H1 (cell line): ENCODE measurements around the gene KREMEN1. TPM values are rescaled to one million over a fixed set of nuclear protein-coding genes. Genes with fewer than 3 reads are reported as not detected.

Experiments
- CTCF ChIA-PET: fragments of 300-600 bp; sonication (Branson Sonifier 250); formaldehyde crosslinking; loops from one replicate; lab custom pipeline; 2021; ENCODE audit not compliant: partially characterized antibody; lab: Charles Lee
- POLR2A ChIA-PET: fragments of 300-600 bp; sonication (Branson Sonifier 250); formaldehyde crosslinking; loops from one replicate; lab custom pipeline; 2021; ENCODE audit warnings: inconsistent platforms; ENCODE audit not compliant: partially characterized antibody; lab: Charles Lee
- DNase-seq, 2 experiments: peaks; one replicate each; pipeline versions ENCODE4 v3.0.0 to v3.0.0-alpha.2; 2010 to 2022; ENCODE audit warnings: low spot score in 2 of 2, low read depth in 1 of 2, mixed read lengths in 1 of 2
- FAIRE-seq: peaks from 2 replicates; lab custom pipeline; 2011; peaks lifted over from hg19 to GRCh38; lab: Jason Lieb, UNC
- H2AFZ ChIP-seq: 2 replicates; pipeline ENCODE4 v1.8.1; 2012; ENCODE audit warnings: low read length, inconsistent platforms
- H2AK5ac ChIP-seq: 2 replicates; pipeline ENCODE4 v1.6.1; 2013; ENCODE audit warnings: low read depth, low read length
- H2BK120ac ChIP-seq: replicated peaks from 2 replicates; pipeline ENCODE3; 2013; ENCODE audit warnings: low read depth, low read length, inconsistent platforms
- H2BK12ac ChIP-seq: 2 replicates; pipeline ENCODE4 v1.6.1; 2013; ENCODE audit warnings: low read depth, low read length
- H2BK15ac ChIP-seq: 2 replicates; pipeline ENCODE4 v1.6.1; 2013; ENCODE audit warnings: low read length
- H2BK20ac ChIP-seq: 2 replicates; pipeline ENCODE4 v1.6.1; 2013; ENCODE audit warnings: low read length
- H2BK5ac ChIP-seq: 2 replicates; pipeline ENCODE4 v1.6.1; 2013; ENCODE audit warnings: low read depth, low read length
- H3K14ac ChIP-seq: 2 replicates; pipeline ENCODE4 v1.6.1; 2013; ENCODE audit warnings: inconsistent platforms; ENCODE audit not compliant: insufficient read length
- H3K18ac ChIP-seq: 2 replicates; pipeline ENCODE4 v1.6.1; 2013; ENCODE audit warnings: low read length; ENCODE audit errors: extremely low read depth
- H3K23ac ChIP-seq: 2 replicates; pipeline ENCODE4 v1.6.1; 2013; ENCODE audit warnings: inconsistent platforms; ENCODE audit not compliant: insufficient read length
- H3K23me2 ChIP-seq: 2 replicates; pipeline ENCODE4 v1.6.1; 2013; ENCODE audit warnings: low read depth, low read length
- H3K27ac ChIP-seq: 2 replicates; pipeline ENCODE4 v1.6.1; 2011; ENCODE audit warnings: low read depth, low read length, inconsistent platforms
- H3K27me3 ChIP-seq, 4 experiments: replicated peaks in 1 of 4; 1 replicate in 1 of 4; 2 replicates in 3 of 4; pipeline versions ENCODE4 v1.6.1 to v1.8.1; 2011 to 2013; ENCODE audit warnings: low read length in 3 of 4, mild to moderate bottlenecking in 3 of 4, inconsistent platforms in 2 of 4, mixed read lengths in 2 of 4, moderate library complexity in 1 of 4; ENCODE audit not compliant: control insufficient read depth in 3 of 4, insufficient read depth in 3 of 4; ENCODE audit errors: extremely low read depth in 1 of 4
- H3K36me3 ChIP-seq, 4 experiments: 2 replicates each; pipeline versions ENCODE4 v1.6.1 to v1.8.1; 2011 to 2013; ENCODE audit warnings: mild to moderate bottlenecking in 4 of 4, low read length in 3 of 4, moderate library complexity in 2 of 4, control low read depth in 1 of 4, inconsistent platforms in 1 of 4; ENCODE audit not compliant: insufficient read depth in 4 of 4, control insufficient read depth in 2 of 4
- H3K4ac ChIP-seq: replicated peaks from 2 replicates; pipeline ENCODE3; 2013; ENCODE audit warnings: low read length, low read depth, mixed read lengths, inconsistent platforms; ENCODE audit not compliant: insufficient read length
- H3K4me1 ChIP-seq, 4 experiments: replicated peaks in 1 of 4; 1 replicate in 1 of 4; 2 replicates in 3 of 4; pipeline versions ENCODE4 v1.6.1 to v1.8.1; 2011 to 2013; ENCODE audit warnings: low read length in 3 of 4, inconsistent platforms in 2 of 4, mixed read lengths in 1 of 4; ENCODE audit not compliant: insufficient read depth in 4 of 4, control insufficient read depth in 3 of 4
- H3K4me2 ChIP-seq, 2 experiments: 2 replicates each; pipeline versions ENCODE4 v1.6.1 to v1.8.1; 2011 to 2013; ENCODE audit warnings: low read depth in 2 of 2, low read length in 2 of 2, control low read depth in 1 of 2, inconsistent platforms in 1 of 2, mild to moderate bottlenecking in 1 of 2; ENCODE audit not compliant: insufficient read depth in 1 of 2
- H3K4me3 ChIP-seq, 4 experiments: fragments of 200-600, 300-600 bp in 1 of 4; sonication (generic), shearing (Covaris generic), sonication (Bioruptor Twin) in 1 of 4; 2 replicates each; pipeline versions ENCODE4 v1.5.1 to v1.8.1; 2011 to 2016; ENCODE audit warnings: low read length in 4 of 4, low read depth in 3 of 4, control low read depth in 2 of 4, inconsistent platforms in 2 of 4, mild to moderate bottlenecking in 2 of 4, mixed read lengths in 1 of 4, moderate library complexity in 1 of 4; ENCODE audit not compliant: insufficient read depth in 2 of 4; ENCODE audit errors: extremely low read depth in 1 of 4
- H3K56ac ChIP-seq: replicated peaks from 2 replicates; pipeline ENCODE3; 2013; ENCODE audit warnings: low read depth, mild to moderate bottlenecking, mixed read lengths, low read length, inconsistent platforms; ENCODE audit not compliant: insufficient read length
- H3K79me1 ChIP-seq: 2 replicates; pipeline ENCODE4 v1.6.1; 2013; ENCODE audit warnings: low read depth, low read length, control low read depth
- H3K79me2 ChIP-seq, 2 experiments: 2 replicates each; pipeline versions ENCODE4 v1.6.1 to v1.8.1; 2012 to 2013; ENCODE audit warnings: low read length in 2 of 2, mild to moderate bottlenecking in 2 of 2, inconsistent platforms in 1 of 2; ENCODE audit not compliant: insufficient read depth in 2 of 2, control insufficient read depth in 1 of 2
- H3K9ac ChIP-seq, 4 experiments: replicated peaks in 1 of 4; 1 replicate in 1 of 4; 2 replicates in 3 of 4; pipeline versions ENCODE4 v1.6.1 to v1.8.1; 2011 to 2013; ENCODE audit warnings: low read depth in 3 of 4, low read length in 3 of 4, control low read depth in 2 of 4, mild to moderate bottlenecking in 2 of 4, moderate library complexity in 2 of 4, inconsistent platforms in 1 of 4; ENCODE audit errors: extremely low read depth in 1 of 4
- H3K9me3 ChIP-seq, 2 experiments: 2 replicates each; pipeline versions ENCODE4 v1.6.1 to v1.8.1; 2012 to 2013; ENCODE audit warnings: mild to moderate bottlenecking in 2 of 2, moderate library complexity in 2 of 2, control low read depth in 1 of 2, inconsistent platforms in 1 of 2, low read depth in 1 of 2, low read length in 1 of 2, mixed read lengths in 1 of 2; ENCODE audit not compliant: insufficient read depth in 2 of 2
- H4K20me1 ChIP-seq, 2 experiments: replicated peaks in 1 of 2; 2 replicates each; pipeline versions ENCODE3 to v1.8.1; 2011 to 2013; ENCODE audit warnings: inconsistent platforms in 2 of 2, low read length in 2 of 2, mild to moderate bottlenecking in 1 of 2; ENCODE audit not compliant: insufficient read depth in 2 of 2, control insufficient read depth in 1 of 2
- H4K5ac ChIP-seq: 2 replicates; pipeline ENCODE4 v1.6.1; 2013; ENCODE audit warnings: low read length, low read depth, mixed read lengths, inconsistent platforms; ENCODE audit not compliant: insufficient read length
- H4K8ac ChIP-seq: 2 replicates; pipeline ENCODE4 v1.8.0; 2013; ENCODE audit warnings: mild to moderate bottlenecking, moderate library complexity, low read length, inconsistent platforms; ENCODE audit not compliant: insufficient read depth; ENCODE audit errors: extremely low read depth
- H4K91ac ChIP-seq: replicated peaks from 2 replicates; pipeline ENCODE3; 2013; ENCODE audit warnings: low read length, mixed read lengths, inconsistent platforms; ENCODE audit not compliant: insufficient read length
- RAD21 ChIP-seq, 2 experiments: IDR thresholded peaks in 1 of 2; conservative IDR thresholded peaks in 1 of 2; 2 replicates each; pipeline ENCODE4 v1.6.1; 2011; ENCODE audit warnings: low read depth in 2 of 2, low read length in 2 of 2, improper control_type of control experiment in 1 of 2, inconsistent platforms in 1 of 2, mild to moderate bottlenecking in 1 of 2, moderate library complexity in 1 of 2
- SIN3A ChIP-seq, 2 experiments: IDR thresholded peaks in 1 of 2; conservative IDR thresholded peaks in 1 of 2; 2 replicates each; pipeline ENCODE4 v1.6.1; 2011 to 2012; ENCODE audit warnings: low read length in 2 of 2, improper control_type of control experiment in 1 of 2, low read depth in 1 of 2, mild to moderate bottlenecking in 1 of 2
- SIRT6 ChIP-seq: IDR thresholded peaks from one replicate; pipeline ENCODE4 v1.7.1; 2012; ENCODE audit warnings: low read length, inconsistent platforms
- YY1 ChIP-seq: IDR thresholded peaks from 2 replicates; pipeline ENCODE4 v1.6.1; 2011; ENCODE audit warnings: low read depth, mild to moderate bottlenecking, low read length
- WGBS, 2 experiments: shearing (Covaris generic) in 1 of 2; methylation state at CpG; one replicate each; pipeline versions ENCODE4 v1.1.6 to v1.1.7; 2013 to 2015; ENCODE audit warnings: low lambda C conversion rate in 2 of 2, mixed read lengths in 2 of 2, inconsistent platforms in 1 of 2, low coverage in 1 of 2, missing lambda C conversion rate in 1 of 2; ENCODE audit not compliant: insufficient replicate concordance in 2 of 2, insufficient coverage in 1 of 2, insufficient read length in 1 of 2; ENCODE audit errors: extremely low coverage in 1 of 2, missing lambda C conversion rate in 1 of 2; 5-methylcytosine and 5-hydroxymethylcytosine counted together
- polyA plus RNA-seq, 7 experiments: library from polyadenylated mRNA; depleted of rRNA in 3 of 7; stranded (reverse) in 5 of 7; unstranded in 2 of 7; fragments of >200 nt in 5 of 7; fragments of 200-250 nt in 2 of 7; gene quantifications; 1 replicate in 5 of 7; 2 replicates in 1 of 7; 4 replicates in 1 of 7; pipeline versions ENCODE4 v1.2.1 to v1.2.3, GENCODE V29; 2011 to 2013; ENCODE audit warnings: missing spikeins in 2 of 7, mixed read lengths in 2 of 7
- total RNA-seq: library from RNA; stranded (reverse); fragmentation: NEBNext Ultra II Directional; extraction: Animal tissue kit (Norgen Biotek cat#: 25700); gene quantifications from 2 replicates; pipeline ENCODE4 v1.2.1, GENCODE V29; 2021

KREMEN1 gene
- total and polyA plus RNA-seq, 2 of the 8 experiments (the other 6 are each of a cell fraction or from before 2014, with no cell fraction given) = 2.1 to 3.2 TPM

DNA sequence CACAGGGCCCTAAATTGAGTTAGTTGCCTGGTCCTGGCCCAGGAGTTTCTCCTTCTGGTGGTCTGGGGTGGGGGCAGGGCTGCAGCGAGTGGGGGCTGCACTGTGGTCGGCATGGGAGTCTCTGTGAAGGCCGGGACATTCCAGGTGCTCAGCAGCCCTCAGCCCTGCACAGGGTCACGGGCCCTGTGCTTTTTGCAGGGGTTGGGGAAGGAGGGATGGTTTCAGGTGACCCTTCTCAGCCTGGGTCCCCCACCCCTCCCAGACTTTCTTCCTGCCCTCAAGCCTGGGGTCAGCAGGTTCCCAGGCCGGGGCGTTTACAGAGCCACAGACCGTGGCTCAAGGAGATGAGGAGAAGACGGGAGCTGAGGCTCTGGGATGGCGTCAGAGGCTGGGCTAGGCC, 140.7 kb downstream of the KREMEN1 start:
- 90% methylated on average over 9 of the region's 9 CpGs; no CpG with 5 or more reads in 1 of the 2 experiments for WGBS, 2 experiments

More for the DNA sequence above, 140.7 kb downstream of the KREMEN1 start:
- H2AFZ ChIP-seq = no peak overlapping the region
- H3K23me2 ChIP-seq = no peaks in the 10 kb centered on the region
- H2AK5ac ChIP-seq = no peak overlapping the region; the same call in 1 of the 2 replicates
- no peaks in the 10 kb centered on the region for H3K79me2 ChIP-seq
- no peak overlapping the region for H3K4me3 ChIP-seq
- H3K4me1 ChIP-seq = peaks cover 0 to 18% (median 6%) of the 10 kb centered on the region in 4 experiments; a peak in 6 of 7 replicates
- H2BK120ac ChIP-seq = no peak overlapping the region
- no peaks in the 10 kb centered on the region for H3K9me3 ChIP-seq
- no peak overlapping the region for H3K23ac ChIP-seq
- FAIRE-seq = no peak
- H3K27me3 ChIP-seq = no peaks in the 10 kb centered on the region
- peaks cover 0 to 3% of the 10 kb centered on the region in 2 experiments for H4K20me1 ChIP-seq
- ChIA-PET CTCF (interaction anchor here (1.0 to 4.3 kb wide), 7 partner anchors 10 to 46 kb away, joined by 3 to 28 read pairs (median 5); no protein-coding TSS in a partner anchor), POLR2A (no interaction called here)
- no peak for TF ChIP-seq SIN3A (conservative IDR thresholded peaks at IDR 0.05 in 1 of 2, IDR thresholded peaks at IDR 0.05 in 1 of 2; ENCODE audit: low read depth in 1 of 2, low read length in 2 of 2)
- no peak for TF ChIP-seq YY1
- TF ChIP-seq RAD21 (IDR thresholded peaks at IDR 0.05 in 1 of 2, conservative IDR thresholded peaks at IDR 0.05 in 1 of 2; ENCODE audit: low read depth in 2 of 2, low read length in 2 of 2) = no peak
- no peak for TF ChIP-seq SIRT6
- H2BK20ac ChIP-seq = no peak overlapping the region
- no peak overlapping the region for H3K9ac ChIP-seq
- no peak overlapping the region for H3K4ac ChIP-seq
- H4K5ac ChIP-seq = no peak overlapping the region
- no peak overlapping the region for H2BK12ac ChIP-seq
- H4K91ac ChIP-seq = no peak overlapping the region
- no peak overlapping the region for H3K4me2 ChIP-seq
- DNase-seq = no peak
- peaks cover 5% of the 10 kb centered on the region for H3K79me1 ChIP-seq
- H3K14ac ChIP-seq = no peak overlapping the region
- H3K56ac ChIP-seq = no peak overlapping the region
- H4K8ac ChIP-seq = no peak overlapping the region
- no peak overlapping the region for H3K27ac ChIP-seq
- H3K36me3 ChIP-seq = no peaks in the 10 kb centered on the region
- no peak overlapping the region for H2BK5ac ChIP-seq
- H3K18ac ChIP-seq = no peak overlapping the region
- H2BK15ac ChIP-seq = no peak overlapping the region
